Esophagus (tissue), 2 donors: ENCODE measurements around the gene FKBP1B. TPM values are rescaled to one million over a fixed set of nuclear protein-coding genes. Genes with fewer than 3 reads are reported as not detected.

Experiments
- H3K27ac ChIP-seq, 2 donors: one replicate each; pipeline ENCODE4 v1.5.1; 2013; ENCODE audit warnings: low read depth in 2 of 2, mild to moderate bottlenecking in 2 of 2, inconsistent platforms in 1 of 2, low read length in 1 of 2, moderate library complexity in 1 of 2
- H3K27me3 ChIP-seq, 2 donors: one replicate each; pipeline ENCODE4 v1.6.1; 2013; ENCODE audit warnings: low read length in 2 of 2, control low read depth in 1 of 2, mild to moderate bottlenecking in 1 of 2; ENCODE audit not compliant: insufficient read depth in 2 of 2, control insufficient read depth in 1 of 2
- H3K36me3 ChIP-seq, 2 donors: one replicate each; pipeline ENCODE4 v1.6.1; 2013; ENCODE audit warnings: low read length in 1 of 2; ENCODE audit not compliant: control insufficient read depth in 2 of 2, insufficient read depth in 2 of 2
- H3K4me1 ChIP-seq, 2 donors: one replicate each; pipeline ENCODE4 v1.6.1; 2013; ENCODE audit warnings: low read length in 1 of 2; ENCODE audit not compliant: control insufficient read depth in 2 of 2, insufficient read depth in 2 of 2
- H3K4me3 ChIP-seq, 2 donors: one replicate each; pipeline ENCODE4 v1.5.1; 2013; ENCODE audit warnings: low read length in 2 of 2, mild to moderate bottlenecking in 2 of 2, low read depth in 1 of 2, moderate library complexity in 1 of 2
- H3K9me3 ChIP-seq, 2 donors: one replicate each; pipeline ENCODE4 v1.6.1; 2013; ENCODE audit warnings: mild to moderate bottlenecking in 2 of 2, low read depth in 1 of 2, low read length in 1 of 2, moderate library complexity in 1 of 2; ENCODE audit not compliant: control insufficient read depth in 2 of 2, insufficient read depth in 1 of 2
- WGBS, 2 donors: extraction: QIAGEN DNeasy Blood & Tissue Kit; methylation state at CpG; one replicate each; pipeline ENCODE4 v1.1.7; 2013; 5-methylcytosine and 5-hydroxymethylcytosine counted together
- polyA plus RNA-seq, 2 donors: library from polyadenylated mRNA; stranded (reverse); fragments of 200-250 nt; gene quantifications; one replicate each; pipeline ENCODE4 v1.2.3, GENCODE V29; 2013
- donor health status: healthy with polysubstance abuse.
- donor health status: Bipolar disorder and iron deficiency.

Gene FKBP1B
- polyA plus RNA-seq, 2 donors: 6.7 to 7.6 TPM

GRCh38 chr2:24046599-24046929, 3.0 kb upstream of the FKBP1B start:
- H3K27ac ChIP-seq: no peak overlapping the region
- no peaks in the 10 kb centered on the region for H3K36me3 ChIP-seq
- H3K27me3 ChIP-seq: no peaks in the 10 kb centered on the region
- peaks cover 0 to 3% of the 10 kb centered on the region in 2 donors for H3K4me1 ChIP-seq
- WGBS, 2 donors: 1% methylated on average over 2 of the region's 2 CpGs
- peak overlapping the region in 1 of 2 donors; percentile 95 for H3K4me3 ChIP-seq
- no peaks in the 10 kb centered on the region for H3K9me3 ChIP-seq

DNA sequence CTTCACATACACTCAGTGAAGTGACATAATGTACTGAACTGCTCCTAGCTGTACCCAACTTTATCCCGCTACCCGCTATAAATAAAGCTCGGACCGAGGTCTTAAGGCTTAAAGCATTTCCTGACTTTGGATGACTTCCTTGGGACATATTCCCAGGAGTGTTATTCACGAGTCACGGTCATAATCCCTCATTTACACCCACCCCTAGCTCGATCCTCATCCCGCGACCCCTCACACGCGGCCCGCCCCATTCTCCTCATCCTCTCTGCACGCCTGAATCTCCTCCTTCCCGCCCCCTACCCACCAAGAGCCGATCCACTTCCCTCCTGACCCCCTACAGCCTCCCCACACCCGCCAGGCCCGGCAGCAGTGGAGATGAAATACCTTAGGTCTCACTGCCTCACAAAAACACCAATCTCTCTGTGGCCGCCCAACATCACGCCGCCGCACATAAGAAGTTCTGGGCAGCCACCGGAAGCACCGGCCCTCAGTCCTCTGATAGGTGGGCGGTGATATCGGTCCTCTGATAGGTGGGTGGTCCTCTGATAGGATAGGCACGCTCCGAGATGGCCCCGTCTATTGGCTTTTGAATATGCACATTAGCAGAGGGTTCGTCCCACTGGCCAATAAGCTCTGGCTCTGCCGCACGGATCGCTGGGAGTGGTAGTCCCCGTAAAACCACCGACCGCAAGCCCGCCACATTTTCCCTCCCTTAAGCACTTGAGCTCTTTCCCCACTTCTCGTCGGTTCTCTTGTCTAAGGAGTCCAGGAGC, 2.4 kb upstream of the FKBP1B start, which contains the start of gene WDCP:
Gene WDCP, minus strand, starts transcription at position 462 of the 773 bp plus-strand sequence. CDS start 7,897 bp downstream, outside the sequence.
- peaks cover 0 to 3% of the 10 kb centered on the region in 2 donors for H3K4me1 ChIP-seq
- H3K9me3 ChIP-seq: no peaks in the 10 kb centered on the region
- no peaks in the 10 kb centered on the region for H3K36me3 ChIP-seq
- 0 to 1% methylated on average over 38 of the region's 38 CpGs for WGBS, 2 donors
- H3K4me3 ChIP-seq: peak within 1 kb of the TSS; percentile 79 to 95
- H3K27me3 ChIP-seq: no peaks in the 10 kb centered on the region
- peak within 1 kb of the TSS; percentile 36 to 89 for H3K27ac ChIP-seq

DNA sequence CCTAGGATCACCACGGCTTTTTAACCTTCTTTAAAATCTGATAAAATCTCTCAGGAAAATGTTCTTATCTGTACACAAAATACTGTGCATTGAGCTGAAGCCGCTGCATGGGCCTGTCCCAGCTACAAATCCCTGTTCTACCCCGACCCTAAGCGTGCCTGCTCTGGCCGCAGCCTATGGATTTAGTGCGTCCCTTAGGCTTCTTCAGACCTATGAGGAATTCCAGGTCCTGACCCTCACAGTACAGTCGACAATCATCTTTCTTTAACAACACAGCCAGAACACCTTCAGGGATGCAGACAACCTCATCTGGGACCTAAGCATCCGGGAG, 1.9 kb upstream of the FKBP1B start:
- Histone ChIP-seq H3K4me3 (peak overlapping the region in 1 of 2 donors; percentile 95), H3K4me1 (peaks cover 0 to 3% of the 10 kb centered on the region in 2 donors), H3K27me3 (no peaks in the 10 kb centered on the region), H3K9me3 (no peaks in the 10 kb centered on the region), H3K27ac (no peak overlapping the region), H3K36me3 (no peaks in the 10 kb centered on the region)
- 40 to 43% methylated on average over 8 of the region's 8 CpGs for WGBS, 2 donors

GRCh38 chr2:24048769-24049484, 614 bp upstream of the FKBP1B start:
- H3K4me3 ChIP-seq: peak overlapping the region in 1 of 2 donors; percentile 77
- H3K4me1 ChIP-seq: peaks cover 0 to 3% of the 10 kb centered on the region in 2 donors
- WGBS, 2 donors: 19 to 26% methylated on average over 23 of the region's 23 CpGs
- no peaks in the 10 kb centered on the region for H3K36me3 ChIP-seq
- H3K27me3 ChIP-seq: no peaks in the 10 kb centered on the region
- H3K9me3 ChIP-seq: no peaks in the 10 kb centered on the region
- H3K27ac ChIP-seq: no peak overlapping the region

DNA sequence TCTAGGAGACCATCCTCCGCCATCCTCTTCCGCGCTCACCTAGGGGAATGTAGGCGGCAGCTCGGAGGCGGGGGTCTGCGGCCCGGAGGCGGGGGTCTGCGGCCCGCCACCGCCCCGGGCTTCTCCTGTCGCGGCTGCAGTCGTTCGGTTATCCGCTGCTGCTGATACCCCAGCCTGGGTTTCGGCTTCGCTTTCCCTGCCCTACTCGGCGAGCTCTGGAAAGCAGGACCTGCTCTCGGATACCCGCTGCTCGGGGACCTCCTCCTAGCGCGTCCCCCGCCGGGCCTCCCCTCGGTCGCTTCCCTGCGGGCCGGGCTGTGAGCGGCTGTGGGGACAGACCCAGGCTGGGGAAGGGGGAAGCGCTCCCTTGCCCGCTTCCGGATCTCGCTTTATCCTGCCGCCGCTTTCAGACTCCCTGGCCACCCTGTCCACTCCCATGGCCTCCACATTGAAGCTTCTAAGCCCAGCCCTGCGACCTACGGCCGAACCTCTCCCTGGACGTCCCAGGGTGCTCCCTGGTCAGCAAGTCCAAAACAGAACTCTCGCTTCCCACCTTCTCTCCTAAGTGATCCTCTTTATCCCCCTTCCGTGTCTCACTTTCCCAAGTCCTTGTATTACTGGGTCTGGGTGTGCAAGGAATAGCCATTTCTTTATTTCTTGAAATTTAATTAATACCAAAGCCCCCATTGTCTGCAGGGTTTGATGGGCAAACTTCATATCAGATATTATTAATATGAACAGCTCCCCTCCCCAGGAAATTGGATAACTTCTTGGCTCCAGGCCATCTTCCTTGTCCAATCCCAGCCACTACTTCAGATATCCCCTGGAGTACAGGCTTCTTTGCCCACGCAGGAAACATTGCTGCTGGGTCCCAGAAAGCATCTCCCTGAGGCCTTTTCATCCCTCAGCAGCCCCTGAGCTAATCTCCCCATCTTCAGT, 769 bp downstream of the FKBP1B start:
- no peaks in the 10 kb centered on the region for H3K27me3 ChIP-seq
- peaks cover 0 to 3% of the 10 kb centered on the region in 2 donors for H3K4me1 ChIP-seq
- peak overlapping the region in 1 of 2 donors; percentile 45 for H3K27ac ChIP-seq
- H3K4me3 ChIP-seq: peak overlapping the region; percentile 60 to 77
- no peaks in the 10 kb centered on the region for H3K36me3 ChIP-seq
- WGBS, 2 donors: 5 to 6% methylated on average over 42 to 47 of the region's 47 CpGs
- H3K9me3 ChIP-seq: no peaks in the 10 kb centered on the region

GRCh38 chr2:24051833-24052232, 2.3 kb downstream of the FKBP1B start:
- H3K4me3 ChIP-seq: no peak overlapping the region
- 82 to 85% methylated on average over 8 of the region's 8 CpGs for WGBS, 2 donors
- H3K27me3 ChIP-seq: no peaks in the 10 kb centered on the region
- H3K27ac ChIP-seq: no peak overlapping the region
- H3K4me1 ChIP-seq: no peaks in the 10 kb centered on the region
- no peaks in the 10 kb centered on the region for H3K36me3 ChIP-seq
- H3K9me3 ChIP-seq: no peaks in the 10 kb centered on the region

DNA sequence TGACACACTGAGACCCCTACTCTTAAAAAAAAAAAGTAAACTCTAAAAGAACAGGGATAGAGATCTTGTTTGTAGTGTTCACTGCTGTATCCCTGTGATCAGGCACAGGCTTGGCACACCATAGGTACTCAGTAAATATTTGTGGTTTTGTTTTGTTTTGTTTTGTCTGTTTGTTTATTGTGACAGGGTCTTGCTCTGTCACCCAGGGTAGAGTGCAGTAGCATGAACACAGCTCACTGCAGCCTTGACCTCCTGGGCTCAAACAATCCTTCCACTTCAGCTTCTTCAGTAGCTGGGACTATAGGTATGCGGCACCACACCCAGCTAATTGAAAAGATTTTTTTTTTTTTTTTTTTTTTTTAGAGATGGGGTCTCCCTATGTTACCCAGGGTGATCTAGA, 3.4 kb downstream of the FKBP1B start:
- WGBS, 2 donors: 96 to 100% methylated on average over 1 of the region's 1 CpG
- H3K27ac ChIP-seq: no peak overlapping the region
- H3K9me3 ChIP-seq: no peaks in the 10 kb centered on the region
- H3K27me3 ChIP-seq: no peaks in the 10 kb centered on the region
- H3K4me1 ChIP-seq: no peaks in the 10 kb centered on the region
- H3K36me3 ChIP-seq: no peaks in the 10 kb centered on the region
- no peak overlapping the region for H3K4me3 ChIP-seq

DNA sequence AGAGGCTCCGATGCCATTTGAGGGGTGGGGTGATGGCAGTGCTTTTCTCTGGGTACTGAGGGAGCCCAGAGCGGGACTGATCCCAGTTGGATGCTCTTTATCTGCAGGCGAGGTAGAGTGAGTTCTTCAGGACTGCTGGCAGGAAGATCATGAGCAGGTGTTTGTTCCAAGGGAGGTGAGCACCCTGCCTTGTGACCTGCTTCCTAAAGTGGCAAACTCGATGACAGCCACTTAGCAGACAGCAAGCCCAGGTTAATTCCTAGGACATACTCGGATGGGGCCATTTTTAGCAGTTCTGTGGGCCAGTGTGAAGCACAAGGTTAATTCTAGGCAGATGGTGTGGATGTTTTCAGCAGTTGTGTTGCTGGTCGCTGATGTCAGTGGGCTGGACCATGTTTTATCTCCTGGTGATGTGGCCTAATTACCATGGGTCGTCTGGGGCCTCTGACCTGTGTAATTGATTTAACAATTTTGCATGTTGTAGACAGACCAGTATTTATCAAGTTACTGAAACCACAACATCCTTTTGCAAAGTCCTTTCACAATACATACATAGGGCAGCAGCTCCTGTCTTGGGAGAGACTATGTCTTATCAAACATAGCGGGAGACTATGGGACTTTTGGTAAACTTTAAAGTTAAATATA, 4.9 kb downstream of the FKBP1B start:
- Histone ChIP-seq H3K36me3 (no peaks in the 10 kb centered on the region), H3K4me1 (no peaks in the 10 kb centered on the region)
- 83 to 86% methylated on average over 8 of the region's 8 CpGs for WGBS, 2 donors

GRCh38 chr2:24055750-24056149, 6.2 kb downstream of the FKBP1B start:
- Histone ChIP-seq H3K4me3 (no peak overlapping the region), H3K27ac (no peak overlapping the region), H3K27me3 (no peaks in the 10 kb centered on the region), H3K36me3 (no peaks in the 10 kb centered on the region), H3K4me1 (no peaks in the 10 kb centered on the region), H3K9me3 (no peaks in the 10 kb centered on the region)
- 84 to 93% methylated on average over 6 of the region's 6 CpGs for WGBS, 2 donors

More for the DNA sequence above, 4.9 kb downstream of the FKBP1B start:
- H3K4me3 ChIP-seq: no peak overlapping the region
- no peaks in the 10 kb centered on the region for H3K27me3 ChIP-seq
- no peak overlapping the region for H3K27ac ChIP-seq
- no peaks in the 10 kb centered on the region for H3K9me3 ChIP-seq
